Vagina (tissue), 2 donors: ENCODE measurements around the gene FCER2.

Source experiments
- POLR2AphosphoS5 ChIP-seq, 2 donors: sonication (generic); formaldehyde crosslinking; IDR thresholded peaks; one replicate each; pipeline ENCODE4 v1.9.0; 2017; ENCODE audit warnings: antibody characterized with exemption in 2 of 2, mild to moderate bottlenecking in 2 of 2, low read depth in 1 of 2; ENCODE audit not compliant: insufficient read depth in 1 of 2
- TF ChIP-seq, protein P1 (sequence below), 3 experiments: fragments of 450-650 bp in 2 of 3; fragments of 200-600 bp in 1 of 3; sonication (generic) in 1 of 3; IDR thresholded peaks; one replicate each; pipeline ENCODE4 v1.5.1; 2017 to 2019; ENCODE audit warnings: antibody characterized with exemption in 3 of 3, mild to moderate bottlenecking in 2 of 3, moderate library complexity in 2 of 3

DNA sequence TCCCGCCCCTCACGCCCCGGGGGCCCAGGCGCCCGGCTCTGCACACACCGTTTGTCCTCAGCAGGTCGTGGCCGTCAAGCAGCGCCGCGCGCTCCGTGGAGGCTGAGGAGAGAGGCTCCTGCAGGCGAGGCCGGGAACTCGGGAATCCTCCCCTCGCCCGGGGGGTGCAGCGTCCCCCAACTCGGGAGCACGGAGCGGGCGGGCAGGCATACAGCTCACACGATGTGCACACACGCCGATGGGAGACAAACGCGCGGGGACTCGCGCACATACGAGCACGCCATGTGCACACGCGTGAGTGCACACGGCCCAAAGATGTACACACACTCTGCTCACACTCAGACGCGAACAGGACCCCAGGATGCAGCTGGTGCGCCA lies 29.3 kb upstream of the FCER2 start:
- no peak for TF ChIP-seq POLR2AphosphoS5 (IDR thresholded peaks at IDR 0.05; ENCODE audit: insufficient read depth in 1 of 2, low read depth in 1 of 2)
- TF ChIP-seq, protein P1, sequence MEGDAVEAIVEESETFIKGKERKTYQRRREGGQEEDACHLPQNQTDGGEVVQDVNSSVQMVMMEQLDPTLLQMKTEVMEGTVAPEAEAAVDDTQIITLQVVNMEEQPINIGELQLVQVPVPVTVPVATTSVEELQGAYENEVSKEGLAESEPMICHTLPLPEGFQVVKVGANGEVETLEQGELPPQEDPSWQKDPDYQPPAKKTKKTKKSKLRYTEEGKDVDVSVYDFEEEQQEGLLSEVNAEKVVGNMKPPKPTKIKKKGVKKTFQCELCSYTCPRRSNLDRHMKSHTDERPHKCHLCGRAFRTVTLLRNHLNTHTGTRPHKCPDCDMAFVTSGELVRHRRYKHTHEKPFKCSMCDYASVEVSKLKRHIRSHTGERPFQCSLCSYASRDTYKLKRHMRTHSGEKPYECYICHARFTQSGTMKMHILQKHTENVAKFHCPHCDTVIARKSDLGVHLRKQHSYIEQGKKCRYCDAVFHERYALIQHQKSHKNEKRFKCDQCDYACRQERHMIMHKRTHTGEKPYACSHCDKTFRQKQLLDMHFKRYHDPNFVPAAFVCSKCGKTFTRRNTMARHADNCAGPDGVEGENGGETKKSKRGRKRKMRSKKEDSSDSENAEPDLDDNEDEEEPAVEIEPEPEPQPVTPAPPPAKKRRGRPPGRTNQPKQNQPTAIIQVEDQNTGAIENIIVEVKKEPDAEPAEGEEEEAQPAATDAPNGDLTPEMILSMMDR (IDR thresholded peaks at IDR 0.05): no peak
